Hippocampal formation (tissue), 2 donors: ENCODE data around the gene KTN1.

Experiments used
- DNase-seq, 2 donors: peaks; one replicate each; lab custom pipeline; 2025; lab: John Stamatoyannopoulos, UW

KTN1 gene

DNA sequence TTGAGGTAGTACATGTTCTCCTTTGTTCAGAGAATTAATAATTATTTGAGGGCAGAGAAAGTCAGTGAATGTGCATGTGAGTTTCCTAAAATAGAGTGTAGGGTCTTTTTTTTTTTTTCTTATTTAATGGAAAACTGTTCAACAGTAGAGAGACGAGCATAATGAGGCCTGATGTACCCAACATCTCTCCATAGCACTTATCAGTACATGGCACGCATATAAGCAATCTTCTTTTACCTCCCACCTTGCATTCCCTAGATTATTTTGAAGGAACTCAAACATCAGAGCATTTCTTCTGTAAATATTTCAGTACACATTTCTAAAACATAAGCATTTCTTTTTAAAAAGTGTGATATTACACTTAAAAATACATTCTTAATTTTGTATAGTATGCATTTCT is 87.8 kb downstream of the KTN1 start:
- DNase-seq = no peak

DNA sequence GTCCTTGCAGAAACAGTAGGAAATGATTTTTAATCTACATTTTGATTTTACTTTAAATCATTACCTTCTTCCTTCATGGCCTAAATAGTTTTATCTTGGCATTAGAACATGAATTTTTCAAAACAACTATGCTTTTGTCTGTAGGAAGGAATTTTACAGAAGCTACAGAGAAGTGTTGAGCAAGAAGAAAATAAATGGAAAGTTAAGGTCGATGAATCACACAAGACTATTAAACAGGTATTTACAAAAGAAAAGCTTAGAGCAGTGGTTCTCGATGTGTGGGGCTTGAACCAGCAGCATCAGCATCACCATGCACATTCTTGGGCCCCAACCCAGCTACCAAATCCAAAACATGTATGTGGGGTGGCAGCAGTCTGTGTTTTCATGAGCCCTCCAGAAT is 91.6 kb downstream of the KTN1 start:
- no peak for DNase-seq

DNA sequence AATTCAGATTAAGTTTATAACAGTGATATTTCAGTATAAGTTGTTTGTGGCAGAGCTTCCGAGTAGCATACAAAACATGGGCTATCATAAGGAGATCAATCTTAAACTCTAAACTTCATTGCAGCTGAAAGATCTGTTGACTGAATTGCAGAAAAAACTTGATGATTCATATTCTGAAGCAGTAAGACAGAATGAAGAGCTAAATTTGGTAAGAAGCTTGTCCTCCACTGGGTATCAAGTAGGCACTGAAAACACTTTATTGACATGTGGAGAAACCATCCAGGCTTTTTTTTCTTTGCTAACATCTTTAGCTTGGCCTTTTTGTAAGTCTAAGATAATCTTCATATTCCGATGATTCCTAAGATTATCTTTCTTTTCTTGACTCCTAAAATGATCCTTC is 93.0 kb downstream of the KTN1 start:
- no peak for DNase-seq

DNA sequence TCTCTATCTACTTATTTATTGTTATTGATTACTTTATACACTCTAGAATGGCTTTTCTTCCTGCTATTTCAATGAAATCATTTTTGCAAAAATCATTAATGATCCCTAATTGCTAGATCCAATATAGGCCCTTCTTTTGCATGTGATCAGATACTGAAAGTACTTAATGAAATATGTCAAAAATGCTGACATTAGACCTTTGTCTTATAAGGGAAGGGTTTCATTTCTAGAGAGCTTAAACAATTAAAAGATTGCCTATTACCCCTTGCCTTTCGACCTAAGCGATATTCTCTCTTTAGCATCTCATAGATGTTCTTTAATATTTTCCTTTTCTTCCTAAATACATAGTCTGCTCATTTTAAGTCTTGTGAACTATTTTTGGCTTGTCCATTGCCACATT is 101.1 kb downstream of the KTN1 start:
- no peak for DNase-seq

DNA sequence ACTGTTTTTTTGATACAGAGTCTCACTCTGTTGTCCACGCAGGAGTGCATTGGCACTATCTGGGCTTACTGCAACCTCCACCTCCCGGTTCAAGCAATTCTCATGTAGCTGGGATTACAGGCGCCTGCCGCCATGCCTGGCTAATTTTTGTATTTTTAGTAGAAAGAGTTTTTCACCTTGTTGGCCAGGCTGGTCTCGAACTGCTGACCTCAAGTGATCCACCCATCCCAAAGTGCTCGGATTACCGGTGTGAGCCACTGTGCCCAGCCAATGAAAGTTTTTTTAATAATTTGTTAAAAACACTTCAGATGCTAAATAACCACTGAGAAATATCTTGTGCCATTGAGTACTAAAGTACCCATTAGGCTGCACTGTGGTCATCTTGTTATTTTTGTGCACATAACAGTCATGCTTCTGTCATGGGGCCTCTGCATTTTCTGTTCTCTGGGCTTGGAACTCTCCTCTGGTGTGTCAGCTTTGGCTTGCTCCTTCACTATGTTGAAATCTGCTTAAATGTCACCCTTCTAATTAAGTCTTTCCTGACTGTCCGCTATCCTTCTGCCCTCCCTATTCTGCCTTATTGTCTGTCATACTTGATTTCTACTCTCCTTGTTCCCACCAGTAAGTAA is 105.1 kb downstream of the KTN1 start:
- DNase-seq = no peak

DNA sequence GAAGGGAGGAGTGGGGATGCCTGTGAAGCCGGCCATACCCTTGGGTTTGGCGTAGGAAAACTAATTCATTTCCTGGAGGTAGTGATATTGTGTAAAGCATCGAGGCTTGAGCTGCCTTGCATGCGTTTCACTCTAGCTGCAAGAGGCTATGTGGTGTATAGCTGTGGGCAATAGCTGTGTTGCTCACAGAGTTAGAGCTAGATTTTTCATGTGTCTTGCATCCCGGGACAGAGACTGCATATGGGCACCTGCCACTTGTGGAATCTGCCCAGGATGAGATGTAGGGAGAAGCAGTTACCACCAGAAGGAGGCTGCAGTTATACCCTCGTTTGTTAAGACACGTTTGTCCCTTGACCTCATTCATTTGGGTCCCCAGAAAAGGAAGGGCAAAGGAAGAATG is 106.7 kb downstream of the KTN1 start:
- DNase-seq = no peak

DNA sequence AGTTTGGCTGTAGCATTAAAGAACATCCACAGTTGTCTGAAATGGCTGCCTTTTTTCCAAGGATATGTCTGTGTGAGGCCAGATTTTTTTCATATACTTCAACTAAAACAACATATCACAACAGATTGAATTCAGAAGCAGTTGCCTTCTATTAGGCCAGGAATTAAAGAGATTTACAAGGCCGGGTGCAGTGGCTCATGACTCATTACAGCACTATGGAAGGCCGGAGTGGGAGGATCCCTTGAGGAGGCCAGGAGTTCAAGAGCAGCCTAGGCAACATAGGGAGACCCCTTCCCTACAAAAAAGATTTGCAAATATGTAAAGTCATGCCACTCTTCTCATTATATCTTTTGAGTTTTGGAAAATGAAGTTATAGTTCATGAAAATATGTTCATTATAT is 108.6 kb downstream of the KTN1 start:
- DNase-seq = no peak

DNA sequence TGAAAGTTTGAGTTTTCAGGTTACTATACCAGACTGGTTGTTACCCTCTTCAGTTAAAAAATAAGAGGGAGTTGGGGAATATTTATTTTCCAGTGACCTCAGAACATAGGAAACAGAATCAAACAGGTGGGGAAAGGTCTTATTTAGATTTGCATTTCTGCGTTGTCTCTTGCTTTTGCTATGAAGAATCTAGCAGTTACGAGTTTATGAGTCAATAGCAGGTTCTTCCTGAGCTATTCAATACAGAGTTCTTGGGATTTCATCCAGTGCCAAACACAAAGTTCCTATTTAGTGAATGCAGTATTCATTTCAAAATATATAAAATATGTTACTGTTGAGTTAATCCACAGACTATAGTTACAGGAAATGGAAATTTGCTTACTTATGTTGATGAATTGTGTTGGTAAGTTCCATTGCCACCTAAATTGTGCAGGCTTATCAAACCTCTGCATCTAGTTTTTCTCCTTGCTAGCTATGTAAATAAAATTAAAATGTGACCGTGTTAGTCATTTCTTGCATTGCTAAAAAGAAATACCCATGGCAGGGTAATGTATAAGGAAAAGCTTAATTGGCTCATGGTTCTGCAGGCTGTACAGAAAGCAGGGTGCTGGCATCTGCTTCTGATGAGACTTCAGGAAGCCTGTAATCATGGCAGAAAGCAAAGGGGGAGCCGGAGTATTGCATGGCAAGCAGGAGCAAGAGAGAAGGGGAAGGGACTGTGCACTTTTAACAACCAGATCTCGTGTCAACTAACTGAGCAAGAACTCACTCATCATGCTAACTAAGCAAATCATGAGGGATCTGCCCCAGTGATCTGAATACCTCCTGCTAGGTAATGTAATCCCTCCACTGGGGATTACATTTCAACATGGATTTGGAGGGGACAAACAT is 110.2 kb downstream of the KTN1 start:
- no peak for DNase-seq

DNA sequence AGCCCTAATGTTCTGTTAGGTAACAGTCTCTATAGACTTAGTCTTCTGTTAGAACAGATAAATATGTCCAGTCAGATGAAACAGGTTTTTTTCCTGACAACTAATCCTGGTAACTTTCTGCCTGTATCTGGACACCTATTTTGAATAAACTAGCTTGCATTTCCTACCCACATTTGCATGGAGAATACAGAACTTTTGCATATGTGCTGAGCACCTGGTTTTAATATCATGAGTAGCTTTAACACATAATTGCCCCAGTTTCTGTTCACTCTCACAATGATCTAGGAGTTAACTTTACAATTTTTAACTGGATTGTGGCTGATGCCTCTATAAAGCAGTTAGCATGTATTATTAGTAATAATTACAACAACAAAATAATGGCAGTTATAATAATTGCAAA is 111.7 kb downstream of the KTN1 start:
- no peak for DNase-seq

DNA sequence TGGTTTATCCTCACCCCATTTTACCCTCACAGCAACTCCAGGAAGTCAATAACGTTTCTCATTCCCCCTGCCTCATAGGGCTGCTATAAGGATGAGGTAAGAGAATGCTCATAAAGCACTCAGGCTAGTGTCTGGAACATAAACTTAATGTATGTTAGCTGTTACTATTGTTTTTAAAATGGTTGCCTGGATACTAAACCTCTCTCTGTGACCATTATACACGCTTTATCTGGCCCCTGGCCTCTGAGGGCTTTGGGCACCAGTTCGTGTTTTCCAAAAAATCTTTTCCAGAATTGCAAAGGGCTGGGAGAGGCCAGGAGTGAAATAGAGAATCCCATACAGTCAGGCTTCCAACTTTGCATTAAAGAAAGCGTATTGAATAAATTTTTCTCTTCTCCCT is 113.9 kb downstream of the KTN1 start:
- no peak for DNase-seq

DNA sequence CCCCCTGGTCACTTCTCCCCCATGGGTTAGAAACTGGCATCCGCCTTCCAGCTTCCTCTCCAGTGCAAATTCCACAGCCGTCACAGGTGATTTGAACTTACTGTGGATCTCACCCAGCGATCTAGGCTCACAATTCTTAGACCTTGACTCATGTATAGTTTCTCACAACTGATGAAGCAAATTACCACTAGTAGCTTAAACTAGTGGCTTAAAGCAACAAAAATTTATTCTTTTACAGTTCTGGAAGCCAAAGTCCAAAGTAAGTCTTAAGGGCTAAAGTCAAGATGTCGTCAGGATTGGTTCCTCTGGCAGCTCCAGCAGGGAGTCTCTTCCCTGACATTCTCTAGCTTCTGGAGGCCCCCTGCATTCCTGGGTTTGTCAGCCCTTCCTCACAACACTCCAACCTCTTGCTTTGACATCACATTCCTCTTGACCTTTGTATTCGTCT is 117.4 kb downstream of the KTN1 start:
- no peak for DNase-seq

DNA sequence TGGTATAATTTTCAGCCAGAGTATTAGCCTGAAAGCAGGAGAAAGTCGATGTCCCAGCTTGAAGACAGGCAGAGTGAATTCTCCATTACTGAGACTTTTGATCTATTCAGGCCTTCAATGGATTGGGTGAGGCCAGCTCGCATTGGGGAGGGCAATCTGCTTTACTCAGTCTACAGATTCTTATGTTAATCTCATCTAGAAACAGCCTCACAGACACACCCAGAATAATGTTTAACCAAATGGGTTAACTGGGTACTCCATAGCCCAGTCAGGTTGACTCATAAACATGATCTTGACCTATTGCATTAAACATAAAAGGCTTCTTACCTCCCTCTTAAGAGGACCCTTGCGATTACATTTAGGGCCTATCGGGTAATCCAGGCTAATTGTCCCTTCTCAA is 118.0 kb downstream of the KTN1 start:
- DNase-seq = no peak

DNA sequence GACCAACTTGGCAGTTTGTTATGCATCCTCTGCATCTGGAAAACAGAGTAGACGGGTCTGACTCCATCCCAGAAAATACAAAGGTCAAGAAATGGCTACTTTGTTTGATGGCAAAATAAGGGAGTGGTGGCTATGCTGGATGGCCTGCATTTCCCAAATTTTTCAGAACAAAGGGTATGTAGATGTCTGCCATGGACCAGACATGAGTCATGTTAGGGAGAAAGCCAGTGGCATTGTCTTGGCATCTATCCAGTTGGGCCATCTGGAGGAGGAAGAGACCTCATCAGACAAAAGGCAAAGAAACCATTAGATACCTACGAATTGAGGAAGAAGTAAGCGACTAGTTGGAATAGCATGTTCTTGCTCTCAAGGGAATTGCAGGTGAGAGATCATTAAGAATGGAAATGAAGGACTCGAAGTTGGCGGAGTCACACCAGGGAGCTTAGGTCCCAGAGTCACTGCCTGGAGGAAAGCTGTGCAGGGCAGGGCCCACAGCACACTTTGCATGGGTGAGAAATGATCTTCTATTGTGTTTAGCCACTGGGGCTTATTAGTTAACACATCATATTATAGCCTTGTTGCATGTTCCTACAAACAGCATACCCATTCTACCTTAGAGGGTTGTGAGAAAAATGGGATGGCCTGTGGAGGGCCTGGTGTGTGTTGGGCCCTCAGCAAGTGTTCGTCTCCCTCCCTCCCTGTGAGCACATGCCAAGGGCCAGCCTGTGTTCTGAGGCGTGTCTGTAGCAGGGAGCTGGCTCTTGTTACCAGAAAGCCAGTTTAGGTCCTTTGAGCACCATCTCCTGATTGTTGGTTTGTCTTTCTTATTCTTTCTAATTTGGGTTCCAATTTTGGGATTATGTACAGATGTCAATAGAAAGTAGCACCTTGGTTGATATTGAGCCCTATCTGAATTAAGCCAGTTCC is 119.4 kb downstream of the KTN1 start:
- no peak for DNase-seq

DNA sequence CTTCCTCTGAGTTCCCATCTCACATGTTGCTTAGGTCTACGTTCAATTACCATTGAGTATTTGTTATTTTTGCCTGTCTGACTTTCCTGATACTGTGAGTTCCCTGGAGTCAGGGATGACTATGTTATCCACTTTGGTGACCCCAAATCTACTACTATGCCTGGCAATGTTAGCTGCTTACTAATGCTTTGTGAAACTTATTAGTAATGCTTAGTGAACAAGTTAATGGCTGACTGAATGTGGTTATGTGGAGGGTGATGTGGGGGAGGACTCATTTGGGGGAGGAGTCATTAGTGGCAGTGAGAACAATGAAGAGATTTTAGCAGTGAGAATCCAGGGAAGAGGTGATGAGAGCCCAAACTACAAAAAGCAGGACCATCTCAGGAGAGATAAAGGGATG is 121.6 kb downstream of the KTN1 start:
- no peak for DNase-seq

DNA sequence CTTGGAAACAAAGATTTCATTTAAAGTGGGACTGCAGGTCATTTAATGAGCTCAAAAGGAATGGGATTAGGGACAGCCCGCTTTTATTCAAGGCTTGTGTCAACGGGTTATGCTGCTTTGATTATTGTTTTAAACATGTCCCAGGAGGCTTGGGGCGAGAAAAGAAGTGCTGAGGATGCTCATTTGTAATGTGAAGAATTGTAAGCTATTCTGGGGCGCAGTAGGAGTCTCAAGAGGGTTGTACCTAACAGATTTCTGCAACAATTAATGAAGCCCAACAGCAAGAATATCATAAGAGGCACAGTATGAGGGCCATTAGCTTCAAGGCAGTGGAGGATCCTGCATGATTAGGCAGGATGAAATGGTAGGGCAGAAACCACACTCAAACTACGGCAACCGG is 122.5 kb downstream of the KTN1 start:
- DNase-seq = no peak

DNA sequence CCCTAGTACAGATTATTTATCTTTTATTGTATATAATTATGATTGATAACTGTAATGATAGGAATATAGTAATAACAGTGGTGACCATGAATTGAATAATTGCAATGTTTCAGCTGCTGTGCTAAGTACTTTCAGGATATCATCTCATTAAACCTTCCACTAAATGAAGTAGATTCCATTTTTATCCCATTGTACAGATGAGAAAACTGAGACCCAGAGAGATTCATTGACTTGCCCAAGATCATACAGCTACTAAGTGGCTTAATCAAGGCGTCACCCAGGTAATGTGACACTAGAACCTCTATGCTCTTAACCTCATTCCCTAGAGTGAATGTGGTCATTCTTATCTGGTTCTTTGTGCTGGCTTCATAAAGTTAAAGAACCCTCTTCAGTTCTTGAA is 124.6 kb downstream of the KTN1 start:
- DNase-seq = no peak

DNA sequence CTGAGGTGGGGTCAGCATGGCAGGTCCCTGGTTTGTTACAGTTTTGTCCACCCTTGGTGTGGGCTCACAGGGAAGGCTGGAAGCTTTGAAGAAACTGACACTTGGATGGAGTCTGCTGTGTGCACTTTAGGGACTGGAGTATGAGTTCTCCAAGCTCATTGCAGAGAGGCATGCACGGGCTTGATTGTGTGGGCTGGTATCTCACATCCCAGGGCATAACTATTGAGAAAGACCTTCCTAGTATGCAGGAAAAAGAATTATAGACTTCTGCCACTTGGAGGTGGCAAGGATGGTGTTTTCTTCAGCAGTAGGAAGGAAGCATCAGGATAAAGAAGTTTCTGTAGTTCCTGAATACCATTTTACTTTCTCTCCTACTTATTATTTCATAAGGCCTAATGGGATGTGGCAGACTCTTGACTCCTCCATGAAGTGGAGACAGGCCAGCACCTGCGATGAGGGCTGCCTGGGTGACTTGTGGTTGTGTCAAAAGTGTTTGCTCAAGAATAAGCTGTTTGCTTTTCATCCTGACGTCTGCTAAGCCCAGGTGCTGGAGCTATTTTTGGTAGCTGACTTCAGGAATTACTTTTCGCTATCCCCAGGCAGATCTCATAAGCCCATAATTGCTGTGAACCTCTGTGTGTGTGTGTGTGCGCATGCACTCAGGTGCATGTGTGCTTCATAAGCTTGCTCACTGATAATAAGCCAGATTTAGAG is 125.8 kb downstream of the KTN1 start:
- no peak for DNase-seq

DNA sequence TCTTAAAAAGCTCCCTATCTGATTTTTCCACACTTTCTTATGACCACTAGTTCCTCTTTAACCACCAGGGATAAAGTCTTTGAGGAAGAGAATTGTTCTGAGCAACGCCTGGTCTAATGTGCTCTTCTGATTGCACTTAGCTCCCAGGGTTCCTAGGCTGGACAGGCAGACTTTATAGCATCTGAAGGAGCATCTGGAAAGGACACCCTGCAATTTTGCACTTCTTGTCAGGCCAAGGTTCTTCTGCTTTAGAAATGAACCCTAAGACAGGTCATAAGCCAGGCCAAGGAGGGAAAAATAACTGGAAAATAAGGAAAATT is 126.3 kb downstream of the KTN1 start:
- DNase-seq = no peak

DNA sequence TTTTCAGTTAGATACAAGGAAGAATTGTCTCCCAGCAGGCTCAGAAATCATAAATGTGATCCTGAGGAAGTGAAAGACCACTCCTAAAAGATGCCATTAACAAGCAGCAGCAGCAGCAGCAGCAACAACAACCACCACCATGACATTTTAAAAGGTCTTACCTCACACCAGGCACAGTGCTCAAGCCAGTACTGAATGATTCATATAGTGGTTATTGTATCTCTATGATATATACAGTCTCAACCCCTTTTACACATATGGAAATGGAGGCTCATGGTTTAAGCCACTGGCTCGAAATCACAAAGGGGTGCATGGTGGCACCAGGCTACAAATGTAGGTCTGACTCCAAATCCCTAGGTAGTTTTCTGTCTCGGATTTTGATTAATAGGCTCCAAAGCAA is 126.9 kb downstream of the KTN1 start:
- no peak for DNase-seq

DNA sequence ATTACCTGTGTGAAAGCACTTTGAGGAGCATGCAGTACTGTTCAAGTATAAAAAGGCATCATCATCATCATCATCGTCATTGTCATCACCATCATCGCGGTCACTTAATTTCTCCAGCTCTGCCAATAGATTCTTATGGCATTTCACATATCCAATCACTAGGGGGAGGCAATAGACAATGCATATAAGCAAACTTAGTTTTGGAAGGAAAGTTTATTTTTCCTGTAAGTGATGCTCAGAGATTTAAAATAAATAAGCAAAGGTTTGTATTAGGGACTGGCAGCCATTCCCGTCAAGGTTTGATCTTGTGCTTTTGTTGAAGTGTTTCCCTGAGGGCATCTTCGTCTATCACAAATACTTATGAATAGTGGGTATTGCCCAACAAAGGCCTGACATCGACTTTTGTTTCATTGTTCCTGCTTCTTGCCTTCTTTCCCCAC is 127.4 kb downstream of the KTN1 start:
- DNase-seq = peak in 1 of 2 donors; percentile 66

DNA sequence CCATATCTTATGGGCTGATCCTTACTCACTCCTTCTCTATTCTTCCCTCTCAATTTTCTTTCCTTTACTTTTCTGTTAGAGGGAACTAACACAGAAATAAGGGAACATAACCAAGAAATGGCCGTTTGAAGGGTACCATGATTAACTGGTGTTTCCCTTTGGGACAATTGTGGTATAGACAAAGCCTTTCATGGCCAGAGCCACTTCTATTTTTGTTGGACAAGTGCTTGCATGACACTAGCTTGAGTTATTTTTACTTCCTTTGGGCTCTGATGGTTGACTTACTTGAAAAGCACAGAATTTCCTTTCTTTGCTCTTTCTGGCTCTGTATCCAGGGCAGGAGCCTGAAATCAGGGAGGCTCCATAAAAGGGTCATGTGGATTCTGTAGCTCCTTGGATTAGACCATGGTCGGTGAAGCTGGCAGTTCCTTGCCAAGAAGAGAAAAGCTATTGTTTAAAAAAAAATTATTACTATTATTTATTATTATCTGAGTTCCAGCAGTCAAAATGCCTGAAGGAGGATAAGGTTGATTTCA is 130.6 kb downstream of the KTN1 start:
- DNase-seq = no peak
